ENCODE measurements around the gene CCDC33. TPM values are rescaled to one million over a fixed set of nuclear protein-coding genes. Genes with fewer than 3 reads are reported as not detected.

CCDC33 gene
- total RNA-seq, 1 donor from 2014 or later, result not detected

DNA sequence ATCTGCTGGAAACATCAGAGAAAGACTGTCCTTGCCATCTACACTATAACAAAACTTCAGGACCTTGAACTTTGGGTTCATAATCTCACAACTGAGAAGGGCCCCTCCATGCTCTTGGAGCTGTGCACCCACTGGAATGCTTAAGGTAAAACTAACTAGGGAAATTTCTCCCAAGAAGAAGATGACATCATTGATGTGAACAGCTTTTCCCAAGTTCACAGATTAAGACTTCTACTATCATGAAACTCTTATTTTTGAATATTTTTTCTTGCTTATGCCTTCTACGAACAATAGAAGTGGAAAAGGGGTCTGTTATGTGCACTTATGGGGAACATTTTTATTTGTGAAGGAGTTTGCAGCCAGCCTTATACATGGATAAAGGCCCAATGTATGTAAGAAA is 126.4 kb downstream of the CCDC33 start:
- Mint-ChIP-seq H3K36me3 (ENCODE audit: low read depth) (no peaks in the 10 kb centered on the region), H3K4me3 (ENCODE audit: unreplicated experiment) (no peak overlapping the region), H3K4me1 (ENCODE audit: low read depth) (peaks cover 5% of the 10 kb centered on the region), H3K27me3 (ENCODE audit: low read depth) (peaks cover 13% of the 10 kb centered on the region), H3K9me3 (ENCODE audit: low read depth) (no peaks in the 10 kb centered on the region), H3K27ac (ENCODE audit: unreplicated experiment) (no peak overlapping the region)
- TF ChIP-seq, protein P1, sequence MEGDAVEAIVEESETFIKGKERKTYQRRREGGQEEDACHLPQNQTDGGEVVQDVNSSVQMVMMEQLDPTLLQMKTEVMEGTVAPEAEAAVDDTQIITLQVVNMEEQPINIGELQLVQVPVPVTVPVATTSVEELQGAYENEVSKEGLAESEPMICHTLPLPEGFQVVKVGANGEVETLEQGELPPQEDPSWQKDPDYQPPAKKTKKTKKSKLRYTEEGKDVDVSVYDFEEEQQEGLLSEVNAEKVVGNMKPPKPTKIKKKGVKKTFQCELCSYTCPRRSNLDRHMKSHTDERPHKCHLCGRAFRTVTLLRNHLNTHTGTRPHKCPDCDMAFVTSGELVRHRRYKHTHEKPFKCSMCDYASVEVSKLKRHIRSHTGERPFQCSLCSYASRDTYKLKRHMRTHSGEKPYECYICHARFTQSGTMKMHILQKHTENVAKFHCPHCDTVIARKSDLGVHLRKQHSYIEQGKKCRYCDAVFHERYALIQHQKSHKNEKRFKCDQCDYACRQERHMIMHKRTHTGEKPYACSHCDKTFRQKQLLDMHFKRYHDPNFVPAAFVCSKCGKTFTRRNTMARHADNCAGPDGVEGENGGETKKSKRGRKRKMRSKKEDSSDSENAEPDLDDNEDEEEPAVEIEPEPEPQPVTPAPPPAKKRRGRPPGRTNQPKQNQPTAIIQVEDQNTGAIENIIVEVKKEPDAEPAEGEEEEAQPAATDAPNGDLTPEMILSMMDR (IDR thresholded peaks at IDR 0.05), result no peak
- DNase-seq (ENCODE audit: low spot score), result no peak

DNA sequence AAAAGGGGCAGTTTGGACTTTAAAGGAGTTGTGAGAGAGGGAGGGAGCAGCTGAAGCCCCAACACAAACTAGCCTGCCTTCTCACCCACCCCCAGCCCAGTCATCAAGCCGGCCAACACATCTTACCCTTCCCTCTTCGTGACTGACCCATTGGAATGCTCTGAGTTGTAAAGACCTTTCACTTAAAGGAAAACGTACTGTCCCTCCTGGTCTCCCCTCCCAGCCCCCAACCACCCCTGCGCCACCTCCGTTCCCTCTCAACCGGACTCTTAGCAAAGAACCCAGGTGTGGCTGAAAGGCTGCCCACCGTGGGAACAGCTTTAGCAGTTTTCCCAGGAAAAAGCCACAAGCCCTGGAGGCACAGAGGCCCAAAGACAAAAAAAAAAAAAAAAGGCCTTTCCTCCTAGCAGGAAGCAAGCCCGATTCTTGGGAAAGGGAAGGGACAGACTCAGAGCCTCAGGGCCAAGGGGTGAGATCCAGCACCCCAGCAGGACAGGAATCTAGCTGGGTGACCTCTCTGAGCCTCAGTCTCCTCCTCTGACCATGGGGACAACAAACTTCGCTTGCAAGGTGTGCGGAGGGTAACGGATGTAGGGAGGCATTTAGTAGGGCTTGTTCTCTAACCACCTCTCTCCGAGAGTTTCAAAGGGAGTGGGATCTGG is 128.9 kb downstream of the CCDC33 start:
- Mint-ChIP-seq H3K27me3 (ENCODE audit: low read depth) (peaks cover 18% of the 10 kb centered on the region), H3K4me3 (ENCODE audit: unreplicated experiment) (peak overlapping the region; percentile 63), H3K9me3 (ENCODE audit: low read depth) (no peaks in the 10 kb centered on the region), H3K36me3 (ENCODE audit: low read depth) (no peaks in the 10 kb centered on the region), H3K27ac (ENCODE audit: unreplicated experiment) (peak overlapping the region; percentile 81), H3K4me1 (ENCODE audit: low read depth) (peaks cover 5% of the 10 kb centered on the region)
- no peak for DNase-seq (ENCODE audit: low spot score)
- TF ChIP-seq, protein P1 (IDR thresholded peaks at IDR 0.05), result no peak

DNA sequence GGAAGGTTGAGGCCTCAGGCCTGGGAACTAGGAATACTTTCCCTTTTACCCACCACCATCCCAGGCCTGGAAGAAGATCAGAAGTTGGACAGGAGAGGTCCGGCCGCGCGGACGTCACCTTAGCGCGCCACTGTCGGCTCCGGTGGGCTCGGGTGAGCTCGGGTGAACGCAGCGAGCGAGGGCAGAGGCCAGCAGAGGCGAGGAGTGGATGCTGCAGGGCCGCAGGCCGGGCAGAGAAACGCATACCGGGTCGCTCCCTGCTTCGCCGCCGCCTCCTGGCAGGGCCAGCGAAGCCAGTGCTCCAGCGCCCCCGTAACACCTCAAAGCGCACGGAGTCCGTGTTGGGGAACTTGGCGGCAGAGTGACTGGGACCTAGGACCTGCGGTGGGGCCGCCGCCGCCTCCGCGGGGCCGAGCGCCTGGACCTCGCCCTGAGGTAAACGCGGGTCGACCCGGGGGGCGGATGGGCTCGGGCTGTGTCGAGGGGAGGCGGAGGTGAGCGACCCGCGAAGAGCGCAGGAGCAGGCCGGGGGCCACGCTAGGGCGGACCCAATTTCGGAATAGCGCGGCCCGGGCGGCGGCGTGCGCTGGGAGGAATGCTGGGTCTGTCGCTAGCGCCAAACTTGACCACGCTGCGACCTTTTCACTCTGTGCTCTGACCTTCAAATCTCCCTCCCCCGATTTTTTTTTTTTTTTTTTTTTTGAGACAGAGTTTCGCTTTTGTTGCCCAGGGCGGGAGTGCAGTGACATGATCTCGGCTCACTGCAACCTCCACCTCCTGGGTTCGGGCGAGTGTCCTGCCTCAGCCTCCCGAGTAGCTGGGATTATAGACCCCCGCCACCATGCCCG is 129.7 kb downstream of the CCDC33 start:
- Mint-ChIP-seq H3K36me3 (ENCODE audit: low read depth) (no peaks in the 10 kb centered on the region), H3K9me3 (ENCODE audit: low read depth) (no peaks in the 10 kb centered on the region), H3K27ac (ENCODE audit: unreplicated experiment) (peak overlapping the region; percentile 81), H3K27me3 (ENCODE audit: low read depth) (peaks cover 22% of the 10 kb centered on the region), H3K4me3 (ENCODE audit: unreplicated experiment) (peak overlapping the region; percentile 63), H3K4me1 (ENCODE audit: low read depth) (peaks cover 5% of the 10 kb centered on the region)
- DNase-seq (ENCODE audit: low spot score), result no peak
- TF ChIP-seq, protein P1 (IDR thresholded peaks at IDR 0.05), result no peak

DNA sequence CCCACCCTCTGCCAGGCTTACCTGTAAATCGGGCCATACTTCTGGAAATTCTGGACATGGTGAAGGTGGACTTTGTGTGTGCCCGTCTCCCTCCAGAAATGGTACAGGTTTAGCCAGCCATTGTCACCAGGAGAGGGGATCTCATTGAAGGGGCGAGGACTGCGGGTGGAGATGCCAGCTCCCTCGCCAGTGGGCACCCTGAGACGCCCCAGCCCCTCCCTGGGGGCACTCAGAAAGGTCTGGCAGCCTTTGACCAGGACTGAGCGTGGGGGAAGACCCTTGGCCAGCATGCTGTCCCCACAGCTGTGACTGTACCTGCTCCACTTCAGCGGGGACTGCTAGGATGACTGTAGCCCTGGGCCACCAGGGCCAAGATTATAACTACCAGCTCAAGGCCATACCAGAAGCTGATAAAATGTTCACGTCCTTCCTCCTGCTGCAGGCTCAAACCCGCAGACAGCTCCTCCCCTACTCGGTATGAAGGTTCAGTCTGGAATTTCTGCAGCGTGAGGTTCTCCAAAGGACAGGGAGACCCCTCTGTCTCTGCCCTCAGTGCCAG is 131.2 kb downstream of the CCDC33 start, which contains the start of gene CYP11A1:
TSS of gene CYP11A1 (minus strand) at position 351 of the 559 bp plus-strand sequence. CDS start at position 290, 61 bp downstream.
- TF ChIP-seq, protein P1 (IDR thresholded peaks at IDR 0.05), result no peak
- Mint-ChIP-seq H3K4me1 (ENCODE audit: low read depth) (peaks cover 5% of the 10 kb centered on the region), H3K4me3 (ENCODE audit: unreplicated experiment) (peak within 1 kb of the TSS; percentile 40), H3K27ac (ENCODE audit: unreplicated experiment) (no peak within 1 kb of the TSS), H3K9me3 (ENCODE audit: low read depth) (no peaks in the 10 kb centered on the region), H3K27me3 (ENCODE audit: low read depth) (peaks cover 26% of the 10 kb centered on the region), H3K36me3 (ENCODE audit: low read depth) (no peaks in the 10 kb centered on the region)
- DNase-seq (ENCODE audit: low spot score), result no peak

DNA sequence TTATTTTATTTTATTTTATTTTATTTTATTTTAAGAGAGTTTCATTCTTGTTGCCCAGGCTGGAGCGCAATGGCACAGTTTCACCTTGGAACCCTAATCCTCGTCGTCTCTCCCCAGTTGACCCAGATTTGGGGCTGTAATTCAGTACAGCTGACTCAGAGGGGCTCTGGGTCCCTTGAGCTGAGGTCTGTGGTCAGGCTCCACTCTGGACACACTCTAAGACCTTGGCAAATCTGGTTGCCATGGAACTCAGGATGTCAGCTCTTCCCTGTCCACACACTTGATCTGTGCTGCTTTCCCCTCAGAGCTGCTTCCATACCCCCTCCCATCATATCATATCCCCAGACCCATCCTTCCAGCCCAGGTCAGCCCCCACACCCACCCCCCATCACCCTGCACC is 132.0 kb downstream of the CCDC33 start:
- no peak for DNase-seq (ENCODE audit: low spot score)
- peaks cover 5% of the 10 kb centered on the region for H3K4me1 Mint-ChIP-seq (ENCODE audit: low read depth)
- H3K36me3 Mint-ChIP-seq (ENCODE audit: low read depth), result no peaks in the 10 kb centered on the region
- H3K27ac Mint-ChIP-seq (ENCODE audit: unreplicated experiment), result no peak overlapping the region
- TF ChIP-seq, protein P1 (IDR thresholded peaks at IDR 0.05), result no peak
- peaks cover 29% of the 10 kb centered on the region for H3K27me3 Mint-ChIP-seq (ENCODE audit: low read depth)
- H3K4me3 Mint-ChIP-seq (ENCODE audit: unreplicated experiment), result no peak overlapping the region
- no peaks in the 10 kb centered on the region for H3K9me3 Mint-ChIP-seq (ENCODE audit: low read depth)

Data from chondrocyte (in vitro differentiated cells).